Karpas-422 (cell line): Measurements from ENCODE around the gene NIP7. TPM values are rescaled to one million over a fixed set of nuclear protein-coding genes. Genes with fewer than 3 reads are reported as not detected.
"Not testable (repeated sequence)": the region's sequence is repeated elsewhere in the genome, so short reads cannot be mapped to it uniquely, and the experiment has no call there.

ENCODE experiments used
- DNase-seq: peaks from one replicate; pipeline ENCODE4 v3.0.0-alpha.2; 2015
- H2AFZ ChIP-seq: fragments of 200-600 bp; sonication (generic); 2 replicates; pipeline ENCODE4 v1.6.1; 2014; ENCODE audit warnings: antibody characterized with exemption, low read length, mixed read lengths
- H3K27ac ChIP-seq: fragments of 200-600 bp; sonication (generic); 2 replicates; pipeline ENCODE4 v1.5.1; 2014; ENCODE audit warnings: mild to moderate bottlenecking, low read length, moderate library complexity
- H3K27me3 ChIP-seq: fragments of 200-600 bp; sonication (generic); 2 replicates; pipeline ENCODE4 v1.6.1; 2014; ENCODE audit warnings: low read length, mixed read lengths
- H3K36me3 ChIP-seq: fragments of 200-600 bp; sonication (generic); 2 replicates; pipeline ENCODE4 v1.6.1; 2014; ENCODE audit warnings: low read length, mixed read lengths; ENCODE audit not compliant: insufficient read depth
- H3K4me1 ChIP-seq: fragments of 200-600 bp; sonication (generic); 2 replicates; pipeline ENCODE4 v1.6.1; 2014; ENCODE audit warnings: mild to moderate bottlenecking, low read length, mixed read lengths
- H3K4me2 ChIP-seq: fragments of 200-600 bp; sonication (generic); 2 replicates; pipeline ENCODE4 v1.6.1; 2014; ENCODE audit warnings: low read length, low read depth, mild to moderate bottlenecking; ENCODE audit not compliant: poor library complexity, severe bottlenecking
- H3K4me3 ChIP-seq: fragments of 200-600 bp; sonication (generic); 2 replicates; pipeline ENCODE4 v1.5.1; 2014; ENCODE audit warnings: mild to moderate bottlenecking, antibody characterized with exemption, low read length, mixed read lengths
- H3K79me2 ChIP-seq: fragments of 200-600 bp; sonication (generic); 2 replicates; pipeline ENCODE4 v1.6.1; 2014; ENCODE audit warnings: mild to moderate bottlenecking, low read length, mixed read lengths
- H3K9ac ChIP-seq: fragments of 200-600 bp; sonication (generic); 2 replicates; pipeline ENCODE4 v1.6.0; 2014; ENCODE audit warnings: low read length
- H3K9me2 ChIP-seq: fragments of 200-600 bp; sonication (generic), shearing (Covaris generic); replicated peaks from 2 replicates; pipeline ENCODE4 v1.6.0; 2014; ENCODE audit warnings: mild to moderate bottlenecking, low read length, moderate library complexity; ENCODE audit not compliant: insufficient read depth
- H3K9me3 ChIP-seq: fragments of 300-700, 200-600 bp; sonication (generic); 2 replicates; pipeline ENCODE4 v1.6.1; 2014; ENCODE audit warnings: low read length, mixed read lengths
- H4K20me1 ChIP-seq: fragments of 200-600 bp; sonication (generic); 2 replicates; pipeline ENCODE4 v1.6.1; 2014; ENCODE audit warnings: mild to moderate bottlenecking, antibody characterized with exemption, low read length, low read depth; ENCODE audit not compliant: insufficient read depth
- total RNA-seq: library from RNA; depleted of rRNA; stranded (reverse); fragments of >200 nt; shearing (Covaris generic); gene quantifications from 2 replicates; pipeline ENCODE4 v1.2.3, GENCODE V29; 2014; ENCODE audit warnings: low replicate concordance

NIP7 gene
- total RNA-seq, 1 experiment from 2014 or later = 24.4 TPM

GRCh38 chr16:69344171-69344570 is 4.6 kb downstream of the NIP7 start:
- no peaks in the 10 kb centered on the region for H3K27me3 ChIP-seq
- no peaks in the 10 kb centered on the region for H3K9me2 ChIP-seq
- H3K4me1 ChIP-seq = peaks cover 16% of the 10 kb centered on the region
- H4K20me1 ChIP-seq = no peaks in the 10 kb centered on the region
- peaks cover 34% of the 10 kb centered on the region for H3K79me2 ChIP-seq
- H3K36me3 ChIP-seq = peaks cover 36% of the 10 kb centered on the region
- no peak overlapping the region for H3K4me2 ChIP-seq
- no peaks in the 10 kb centered on the region for H3K9me3 ChIP-seq
- no peak for DNase-seq
- no peak overlapping the region for H3K4me3 ChIP-seq
- no peak overlapping the region for H3K9ac ChIP-seq
- H2AFZ ChIP-seq = no peak overlapping the region
- H3K27ac ChIP-seq = no peak overlapping the region

- no peak overlapping the region for H3K4me3 ChIP-seq
- H3K9ac ChIP-seq = no peak overlapping the region
- H3K79me2 ChIP-seq = peaks cover 20% of the 10 kb centered on the region
- H3K4me2 ChIP-seq = no peak overlapping the region
- no peaks in the 10 kb centered on the region for H3K9me2 ChIP-seq
- no peaks in the 10 kb centered on the region for H3K9me3 ChIP-seq
- peaks cover 39% of the 10 kb centered on the region for H3K36me3 ChIP-seq
- H3K27me3 ChIP-seq = no peaks in the 10 kb centered on the region
- no peak overlapping the region for H3K27ac ChIP-seq
- no peak for DNase-seq
- H3K4me1 ChIP-seq = peaks cover 11% of the 10 kb centered on the region
- no peak overlapping the region for H2AFZ ChIP-seq
- no peaks in the 10 kb centered on the region for H4K20me1 ChIP-seq
These were observed 6.4 kb downstream of the NIP7 start for GRCh38 chr16:69345923-69346322.

- Histone ChIP-seq H3K9me2 (no peaks in the 10 kb centered on the region), H3K36me3 (peaks cover 31% of the 10 kb centered on the region), H3K79me2 (peaks cover 13% of the 10 kb centered on the region), H3K4me2 (no peak overlapping the region), H3K4me3 (no peak overlapping the region), H3K9me3 (no peaks in the 10 kb centered on the region), H4K20me1 (no peaks in the 10 kb centered on the region), H3K4me1 (peaks cover 4% of the 10 kb centered on the region; the same call in 1 of the 2 replicates), H3K9ac (no peak overlapping the region), H3K27ac (no peak overlapping the region), H3K27me3 (no peaks in the 10 kb centered on the region), H2AFZ (no peak overlapping the region)
- DNase-seq = no peak
These were observed 7.1 kb downstream of the NIP7 start for GRCh38 chr16:69346683-69347082.

DNA sequence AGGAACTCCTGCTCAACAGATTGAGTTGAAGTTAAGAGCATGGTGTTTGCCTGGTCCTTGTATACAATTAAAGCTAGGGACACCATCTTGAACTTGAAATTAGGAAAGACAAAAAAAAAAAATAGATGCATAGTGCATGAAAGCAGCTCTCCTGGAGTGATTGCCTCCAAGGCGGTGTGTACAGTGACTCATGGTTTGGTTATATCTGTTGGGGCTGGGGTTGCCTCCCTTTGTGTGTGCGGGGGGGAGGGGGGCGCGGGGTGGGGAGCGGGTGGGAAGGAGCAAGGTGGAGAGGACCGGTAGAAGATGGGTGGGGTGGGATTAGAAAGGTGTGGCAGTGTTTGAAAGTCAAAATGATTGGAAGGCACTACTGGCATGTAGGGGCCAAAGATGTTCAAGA is 8.7 kb downstream of the NIP7 start:
- Histone ChIP-seq H4K20me1 (no peaks in the 10 kb centered on the region), H3K9ac (no peak overlapping the region), H3K36me3 (peaks cover 22% of the 10 kb centered on the region)

GRCh38 chr16:69349536-69349935 is 10.0 kb downstream of the NIP7 start:
- Histone ChIP-seq H4K20me1 (no peaks in the 10 kb centered on the region), H3K9me3 (no peaks in the 10 kb centered on the region), H3K27ac (no peak overlapping the region), H3K4me3 (no peak overlapping the region), H3K9ac (no peak overlapping the region), H3K36me3 (peaks cover 16% of the 10 kb centered on the region), H2AFZ (no peak overlapping the region), H3K9me2 (no peaks in the 10 kb centered on the region), H3K4me2 (no peak overlapping the region), H3K27me3 (no peaks in the 10 kb centered on the region), H3K79me2 (no peaks in the 10 kb centered on the region), H3K4me1 (no peaks in the 10 kb centered on the region)
- no peak for DNase-seq

More for the DNA sequence above, 8.7 kb downstream of the NIP7 start:
- no peak for DNase-seq
- Histone ChIP-seq H3K4me1 (no peaks in the 10 kb centered on the region), H3K4me3 (no peak overlapping the region), H3K79me2 (peaks cover 3% of the 10 kb centered on the region), H3K27me3 (no peaks in the 10 kb centered on the region), H2AFZ (no peak overlapping the region), H3K9me3 (no peaks in the 10 kb centered on the region), H3K27ac (no peak overlapping the region), H3K9me2 (no peaks in the 10 kb centered on the region), H3K4me2 (no peak overlapping the region)

DNA sequence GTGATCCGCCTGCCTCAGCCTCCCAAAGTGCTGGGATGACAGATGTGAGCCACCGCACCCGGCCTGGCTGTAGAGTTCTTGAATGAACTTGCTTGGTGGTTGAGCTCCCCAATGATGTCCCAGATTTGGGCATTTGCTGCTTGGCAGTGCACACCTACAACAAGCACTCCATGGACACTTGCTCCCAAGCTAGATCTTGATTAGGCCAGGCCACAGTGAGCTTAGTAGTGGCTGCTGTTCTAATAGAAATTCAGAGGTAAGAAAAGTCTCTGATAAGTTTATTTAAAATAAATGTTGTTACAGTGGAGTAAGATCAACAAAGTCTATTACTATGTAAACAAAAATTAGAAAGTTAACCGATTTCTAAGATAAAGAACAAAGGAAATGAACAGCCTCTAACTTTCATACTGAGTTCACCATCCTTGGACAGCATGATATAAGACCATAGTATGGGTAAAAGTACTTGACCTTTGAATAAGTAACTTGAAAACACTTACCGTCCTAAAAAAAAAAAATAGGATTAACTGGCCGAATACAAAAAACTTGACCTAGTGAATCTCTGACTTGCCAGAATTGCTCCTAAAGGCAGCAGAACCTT is 11.1 kb downstream of the NIP7 start:
- no peak overlapping the region for H3K27ac ChIP-seq
- H3K27me3 ChIP-seq = no peaks in the 10 kb centered on the region
- peaks cover 22% of the 10 kb centered on the region for H3K36me3 ChIP-seq
- no peak overlapping the region for H2AFZ ChIP-seq
- no peak overlapping the region for H3K4me2 ChIP-seq
- no peaks in the 10 kb centered on the region for H4K20me1 ChIP-seq
- H3K4me1 ChIP-seq = no peaks in the 10 kb centered on the region
- no peaks in the 10 kb centered on the region for H3K79me2 ChIP-seq
- no peak overlapping the region for H3K4me3 ChIP-seq
- no peak overlapping the region for H3K9ac ChIP-seq
- H3K9me3 ChIP-seq = no peaks in the 10 kb centered on the region
- DNase-seq = no peak
- H3K9me2 ChIP-seq = no peaks in the 10 kb centered on the region

DNA sequence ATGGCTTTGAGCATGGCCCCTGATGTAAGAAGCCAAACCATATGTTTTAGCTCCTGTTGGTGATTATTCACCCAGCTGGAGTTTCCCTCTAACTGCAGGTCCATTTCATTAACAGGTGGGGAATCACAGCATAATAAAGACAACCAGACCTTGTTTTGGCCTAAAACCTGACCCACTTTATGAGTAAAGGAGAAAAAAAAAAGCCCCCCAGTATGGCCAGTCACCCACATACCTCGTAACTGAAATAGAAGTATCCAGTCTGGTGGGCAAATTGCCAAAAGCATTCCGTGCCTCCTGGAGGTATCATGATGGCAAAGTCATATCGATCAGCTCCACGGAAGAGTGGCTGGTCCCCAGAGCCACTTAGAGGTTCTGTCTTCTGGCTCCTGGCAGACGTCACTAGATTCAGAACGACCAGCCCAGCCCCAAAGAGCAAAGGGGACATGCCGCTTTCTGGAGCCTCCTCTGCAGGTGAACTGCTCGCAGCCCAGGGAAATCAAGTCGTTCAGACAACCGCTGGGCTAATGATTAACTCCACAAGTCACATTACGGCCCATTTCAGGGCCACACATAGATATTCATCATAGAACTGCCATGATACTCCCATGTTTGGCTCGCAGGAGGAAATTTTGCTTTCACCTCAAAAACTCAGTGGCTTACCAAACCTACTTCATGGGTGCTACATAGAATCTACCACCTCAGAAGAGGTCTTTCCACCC is 11.9 kb downstream of the NIP7 start, which contains the start of gene TMED6:
TMED6 (minus strand) TSS at position 478 of the 719 bp plus-strand sequence; CDS start at position 445, 33 bp downstream.
- H3K9me3 ChIP-seq = no peaks in the 10 kb centered on the region
- no peaks in the 10 kb centered on the region for H3K27me3 ChIP-seq
- no peak for DNase-seq
- H3K36me3 ChIP-seq = peaks cover 29% of the 10 kb centered on the region
- no peaks in the 10 kb centered on the region for H4K20me1 ChIP-seq
- H3K4me2 ChIP-seq = no peak within 1 kb of the TSS
- H3K27ac ChIP-seq = no peak within 1 kb of the TSS
- no peak within 1 kb of the TSS for H3K4me3 ChIP-seq
- no peak within 1 kb of the TSS for H3K9ac ChIP-seq
- H2AFZ ChIP-seq = no peak within 1 kb of the TSS
- H3K9me2 ChIP-seq = no peaks in the 10 kb centered on the region
- no peaks in the 10 kb centered on the region for H3K4me1 ChIP-seq
- no peaks in the 10 kb centered on the region for H3K79me2 ChIP-seq

DNA sequence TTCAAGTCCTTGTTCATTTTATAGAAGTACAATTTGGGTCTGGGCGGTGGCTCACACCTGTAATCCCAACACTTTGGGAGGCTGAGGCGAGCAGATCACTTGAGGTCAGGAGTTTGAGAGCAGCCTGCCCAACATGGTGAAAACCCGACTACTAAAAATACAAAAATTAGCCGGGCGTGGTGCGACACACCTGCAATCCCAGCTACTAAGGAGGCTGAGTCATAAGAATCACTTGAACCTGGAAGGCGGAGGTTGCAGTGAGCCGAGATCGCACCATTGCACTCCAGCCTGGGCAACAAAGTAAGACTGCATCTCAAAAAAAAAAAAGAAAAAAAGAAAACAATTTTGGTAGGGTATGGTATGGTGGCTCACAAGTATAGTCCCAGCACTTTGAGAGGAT is 20.5 kb downstream of the NIP7 start:
- Histone ChIP-seq H3K79me2 (peaks cover 10% of the 10 kb centered on the region), H3K36me3 (peaks cover 29% of the 10 kb centered on the region; the same call in 1 of the 2 replicates)
- H4K20me1 ChIP-seq, H2AFZ ChIP-seq, H3K4me1 ChIP-seq, H3K9me2 ChIP-seq, H3K4me2 ChIP-seq, H3K27ac ChIP-seq, H3K4me3 ChIP-seq, DNase-seq, H3K9me3 ChIP-seq, H3K27me3 ChIP-seq, H3K9ac ChIP-seq: not testable (repeated sequence)
